Measurements from ENCODE around the gene NHLH2. TPM values are rescaled to one million over a fixed set of nuclear protein-coding genes. Genes with fewer than 3 reads are reported as not detected.

NHLH2 gene
- total RNA-seq, 1 experiment from 2014 or later: 0.73 TPM

DNA sequence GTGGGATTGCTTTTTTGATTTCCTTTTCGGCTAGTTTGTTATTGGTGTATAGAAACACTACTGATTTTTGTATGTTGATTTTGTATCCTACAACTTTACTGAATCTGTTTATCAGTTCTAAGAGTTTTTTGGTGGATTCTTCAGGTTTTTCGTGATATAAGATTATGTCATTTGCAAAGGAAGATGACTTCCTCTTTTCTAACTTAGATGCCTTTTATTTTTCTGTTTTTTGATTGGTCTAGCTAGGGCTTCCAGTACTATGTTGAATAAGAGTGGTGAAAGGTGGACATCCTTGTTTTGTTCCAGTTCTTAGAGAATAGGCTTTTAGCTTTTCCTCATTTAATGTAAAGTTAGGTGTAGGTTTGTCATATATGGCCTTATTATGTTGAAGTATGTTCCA is 13.1 kb upstream of the NHLH2 start:
- Histone ChIP-seq H3K36me3 (replicated peaks; ENCODE audit: control insufficient read depth, insufficient read depth, low read length) (no peaks in the 10 kb centered on the region), H3K4me3 (ENCODE audit: insufficient read depth, low read depth, low read length) (no peak overlapping the region), H3K27me3 (ENCODE audit: control insufficient read depth, insufficient read depth, low read length) (no peaks in the 10 kb centered on the region)
- no peak for DNase-seq

DNA sequence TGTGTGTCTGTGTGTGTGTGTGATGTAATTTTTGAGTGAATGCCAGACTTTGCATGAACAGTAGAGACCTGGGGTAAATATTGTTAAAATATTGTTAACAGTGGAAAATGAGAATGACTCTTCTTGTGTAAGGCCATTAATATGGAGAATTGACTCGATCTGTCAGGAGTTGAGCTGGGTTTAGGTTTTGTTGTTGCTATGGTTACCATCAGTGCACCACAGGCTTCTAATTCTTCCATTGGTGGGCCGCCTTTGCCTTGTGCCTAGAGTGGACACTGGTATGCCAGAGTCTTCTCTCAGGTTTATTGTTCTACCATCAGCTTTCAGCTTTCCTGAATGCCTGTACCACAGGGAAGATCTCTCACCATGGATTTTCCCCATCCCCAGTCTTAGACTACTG is 10.0 kb upstream of the NHLH2 start:
- Histone ChIP-seq H3K4me3 (ENCODE audit: insufficient read depth, low read depth, low read length) (no peak overlapping the region), H3K36me3 (replicated peaks; ENCODE audit: control insufficient read depth, insufficient read depth, low read length) (no peaks in the 10 kb centered on the region), H3K27me3 (ENCODE audit: control insufficient read depth, insufficient read depth, low read length) (no peaks in the 10 kb centered on the region)
- no peak for DNase-seq

DNA sequence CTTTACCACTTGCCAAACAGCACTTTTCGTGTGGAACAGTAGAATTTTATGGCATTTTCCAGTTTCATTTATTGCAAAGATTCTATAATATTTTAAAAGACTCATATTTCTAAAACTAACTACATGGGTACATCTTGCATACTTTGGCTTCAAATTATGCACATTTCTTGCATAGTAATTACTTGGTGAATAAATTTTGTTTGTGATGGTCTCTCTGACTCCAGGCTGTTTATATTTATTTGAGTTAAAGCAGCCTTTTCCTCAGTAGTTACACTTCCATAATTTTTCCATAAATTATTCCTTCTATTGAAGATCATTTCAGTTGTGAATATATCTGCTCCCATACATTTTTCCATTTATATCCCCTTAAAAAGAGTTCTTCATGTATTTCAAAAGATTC is 6.9 kb upstream of the NHLH2 start:
- no peak for DNase-seq
- H3K4me3 ChIP-seq (ENCODE audit: insufficient read depth, low read depth, low read length): no peak overlapping the region
- H3K36me3 ChIP-seq (replicated peaks; ENCODE audit: control insufficient read depth, insufficient read depth, low read length): no peaks in the 10 kb centered on the region
- H3K27me3 ChIP-seq (ENCODE audit: control insufficient read depth, insufficient read depth, low read length): no peaks in the 10 kb centered on the region; the same call in 1 of the 2 replicates

DNA sequence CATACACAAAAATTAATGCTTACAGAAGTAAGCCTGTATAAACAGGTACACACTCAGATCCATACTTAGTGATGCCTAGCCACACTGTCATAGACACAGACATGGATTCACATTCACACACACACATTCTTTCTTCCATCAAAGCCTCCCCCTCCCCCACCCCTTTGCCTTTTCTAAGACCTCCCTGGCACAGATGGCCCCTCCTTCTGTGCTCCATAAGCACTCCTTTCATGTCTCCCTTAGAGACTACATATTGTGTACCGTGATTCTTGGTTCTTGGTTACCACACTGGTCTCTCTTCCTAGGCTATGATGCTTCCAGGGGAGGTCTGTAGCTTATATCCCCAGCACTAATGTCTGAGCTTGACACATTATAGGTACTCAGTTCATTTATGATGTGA is 2.0 kb upstream of the NHLH2 start:
- H3K4me3 ChIP-seq (ENCODE audit: insufficient read depth, low read depth, low read length): no peak overlapping the region
- H3K27me3 ChIP-seq (ENCODE audit: control insufficient read depth, insufficient read depth, low read length): peaks cover 33% of the 10 kb centered on the region
- no peak for DNase-seq
- no peaks in the 10 kb centered on the region for H3K36me3 ChIP-seq (replicated peaks; ENCODE audit: control insufficient read depth, insufficient read depth, low read length)

DNA sequence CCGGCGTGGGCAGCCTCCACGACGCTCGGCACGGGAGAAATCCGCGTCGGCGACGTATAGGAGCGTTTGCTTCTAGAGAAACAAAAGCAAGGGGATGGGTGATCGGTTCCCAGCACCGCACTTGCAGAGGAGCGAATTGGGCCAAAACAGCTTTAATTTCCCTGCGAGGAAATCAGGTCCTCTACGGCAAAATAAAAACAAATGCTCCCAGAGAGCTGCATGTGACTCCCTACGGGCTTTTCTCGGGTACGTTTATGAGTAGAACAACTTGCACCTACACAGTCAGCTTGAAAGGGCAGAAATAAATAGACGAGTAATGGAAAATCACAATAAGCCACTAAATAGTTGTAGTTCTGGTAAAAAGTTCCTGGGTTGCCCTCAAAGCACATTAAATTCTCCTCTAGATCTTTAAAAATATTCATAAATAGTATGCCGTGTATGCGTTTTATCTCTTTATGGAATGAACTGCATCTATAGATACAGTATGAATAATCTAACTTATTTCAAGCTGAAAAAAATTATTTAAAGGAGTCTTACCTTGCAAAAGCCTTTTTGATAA is 1.2 kb downstream of the NHLH2 start:
- Histone ChIP-seq H3K36me3 (replicated peaks; ENCODE audit: control insufficient read depth, insufficient read depth, low read length) (no peaks in the 10 kb centered on the region), H3K27me3 (ENCODE audit: control insufficient read depth, insufficient read depth, low read length) (peaks cover 50% of the 10 kb centered on the region), H3K4me3 (ENCODE audit: insufficient read depth, low read depth, low read length) (peak overlapping the region; percentile 76)
- no peak for DNase-seq

DNA sequence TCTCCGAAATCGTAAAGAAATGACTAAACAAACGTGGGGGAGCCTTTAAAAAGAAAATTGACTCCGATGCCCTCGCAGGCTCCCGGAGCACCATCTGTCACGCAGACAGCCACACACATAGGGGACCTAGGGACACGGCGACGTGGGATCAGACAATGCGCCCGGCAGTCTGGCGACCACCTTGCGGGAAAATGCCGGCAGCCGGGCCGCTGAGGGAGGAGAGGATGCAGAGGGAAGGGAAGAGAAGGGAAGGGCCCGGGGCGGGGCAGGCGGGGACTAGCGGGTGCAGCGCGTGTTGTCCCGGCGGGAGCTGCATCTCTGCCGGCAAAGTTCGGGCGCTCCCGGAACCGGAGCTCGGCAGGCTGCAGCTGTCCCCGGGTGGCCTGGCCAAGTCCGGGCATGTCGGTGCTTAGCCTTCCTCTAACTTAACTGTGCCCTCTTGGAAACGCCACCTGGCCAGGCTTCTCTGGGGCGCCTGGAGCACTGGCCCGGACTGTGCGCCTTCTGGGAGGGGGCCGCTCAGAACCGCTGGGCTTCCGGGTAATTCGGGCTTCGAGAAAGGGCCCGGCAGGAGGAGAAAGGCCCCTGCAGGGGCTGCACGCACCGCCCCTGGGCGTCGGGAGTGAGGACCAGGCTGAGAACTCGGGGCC is 1.8 kb downstream of the NHLH2 start:
- peaks cover 52% of the 10 kb centered on the region for H3K27me3 ChIP-seq (ENCODE audit: control insufficient read depth, insufficient read depth, low read length)
- no peaks in the 10 kb centered on the region for H3K36me3 ChIP-seq (replicated peaks; ENCODE audit: control insufficient read depth, insufficient read depth, low read length)
- peak; percentile 89 for DNase-seq
- H3K4me3 ChIP-seq (ENCODE audit: insufficient read depth, low read depth, low read length): peak overlapping the region; percentile 76

DNA sequence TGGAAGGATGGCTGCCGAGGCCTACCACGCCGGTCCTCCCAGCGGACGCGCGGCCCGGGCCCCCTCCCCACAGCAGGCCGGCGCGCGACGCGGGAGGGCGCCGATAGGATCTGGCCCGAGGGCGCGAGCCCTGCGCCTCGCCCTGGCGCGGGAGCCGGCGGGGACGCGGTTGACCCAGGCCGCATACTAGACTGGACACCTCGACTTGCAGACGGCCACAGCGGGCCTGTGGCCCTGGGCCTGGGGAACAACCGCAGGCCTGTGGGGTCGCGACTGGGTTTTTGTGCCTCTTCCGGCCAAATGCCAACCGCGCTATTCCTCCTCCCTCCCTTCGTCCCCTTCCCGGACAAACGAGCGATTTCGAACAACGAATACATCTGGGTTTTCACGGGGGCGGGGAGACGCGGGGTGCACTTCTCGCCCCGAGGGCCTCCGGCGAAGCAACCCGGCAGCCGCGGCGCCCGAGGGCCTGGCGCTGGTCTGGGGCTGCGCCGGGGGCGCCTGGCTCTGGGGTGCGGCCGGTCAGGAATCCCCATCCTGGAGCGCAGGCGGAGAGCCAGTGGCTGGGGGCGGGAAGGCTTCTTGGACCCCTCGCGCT is 2.4 kb downstream of the NHLH2 start:
- Histone ChIP-seq H3K36me3 (replicated peaks; ENCODE audit: control insufficient read depth, insufficient read depth, low read length) (no peaks in the 10 kb centered on the region), H3K4me3 (ENCODE audit: insufficient read depth, low read depth, low read length) (peak overlapping the region; percentile 76), H3K27me3 (ENCODE audit: control insufficient read depth, insufficient read depth, low read length) (peaks cover 52% of the 10 kb centered on the region)
- peak; percentile 82 for DNase-seq

DNA sequence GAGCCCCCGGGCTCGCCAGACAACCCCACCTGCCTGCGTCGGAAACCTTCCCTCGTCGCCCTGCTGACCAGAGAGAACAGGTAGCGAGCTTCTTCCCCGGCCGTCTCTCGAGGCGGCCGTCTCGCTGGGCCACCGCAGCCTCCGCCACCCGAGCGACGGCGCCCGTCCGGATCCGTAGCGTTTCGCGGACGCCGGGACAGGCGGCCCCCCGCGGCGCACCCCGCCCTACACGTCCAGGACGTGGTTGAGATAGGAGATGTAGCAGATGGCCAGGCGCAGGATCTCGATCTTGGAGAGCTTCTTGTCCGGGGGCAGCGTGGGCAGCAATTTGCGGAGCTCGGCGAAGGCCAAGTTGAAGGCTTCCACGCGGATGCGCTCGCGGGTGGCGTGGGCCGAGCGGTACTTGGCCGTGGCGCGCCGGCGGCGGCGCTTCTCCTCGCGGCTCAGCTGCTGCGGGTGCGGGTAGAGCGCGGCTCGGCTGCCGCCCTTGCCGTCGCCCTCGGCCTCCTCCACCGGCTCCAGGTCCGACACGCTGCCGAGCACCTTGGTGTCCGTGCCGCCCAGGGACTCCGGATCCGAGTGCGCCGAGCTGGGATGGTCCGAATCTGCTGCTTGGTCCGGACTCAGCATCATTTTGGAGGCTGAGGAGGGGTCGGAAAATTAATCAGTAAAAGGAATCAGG is 3.0 kb downstream of the NHLH2 start:
- H3K4me3 ChIP-seq (ENCODE audit: insufficient read depth, low read depth, low read length): peak overlapping the region; percentile 76
- H3K36me3 ChIP-seq (replicated peaks; ENCODE audit: control insufficient read depth, insufficient read depth, low read length): no peaks in the 10 kb centered on the region
- peaks cover 52% of the 10 kb centered on the region for H3K27me3 ChIP-seq (ENCODE audit: control insufficient read depth, insufficient read depth, low read length)
- DNase-seq: peak; percentile 77

DNA sequence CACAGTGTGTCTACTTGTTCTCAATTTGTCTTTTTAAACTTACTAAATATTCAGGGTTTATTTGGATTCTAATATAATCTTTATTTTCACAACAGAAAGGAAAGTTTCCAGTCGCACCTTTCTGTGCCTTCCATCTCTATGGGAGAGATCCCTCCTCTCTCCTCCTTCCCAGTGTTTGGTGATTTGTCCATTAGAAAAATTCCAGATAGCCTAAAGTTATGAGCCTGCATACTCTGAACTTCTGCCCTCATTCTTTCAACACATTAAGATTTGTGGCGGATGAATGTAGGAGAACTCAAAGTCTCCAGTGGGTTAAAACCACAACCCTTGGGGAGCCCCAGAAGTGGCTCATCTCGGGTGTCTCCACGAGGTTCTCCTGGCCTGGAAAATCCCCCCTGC is 3.6 kb downstream of the NHLH2 start:
- no peaks in the 10 kb centered on the region for H3K36me3 ChIP-seq (replicated peaks; ENCODE audit: control insufficient read depth, insufficient read depth, low read length)
- H3K4me3 ChIP-seq (ENCODE audit: insufficient read depth, low read depth, low read length): peak overlapping the region; percentile 76
- DNase-seq: no peak
- H3K27me3 ChIP-seq (ENCODE audit: control insufficient read depth, insufficient read depth, low read length): peaks cover 52% of the 10 kb centered on the region

DNA sequence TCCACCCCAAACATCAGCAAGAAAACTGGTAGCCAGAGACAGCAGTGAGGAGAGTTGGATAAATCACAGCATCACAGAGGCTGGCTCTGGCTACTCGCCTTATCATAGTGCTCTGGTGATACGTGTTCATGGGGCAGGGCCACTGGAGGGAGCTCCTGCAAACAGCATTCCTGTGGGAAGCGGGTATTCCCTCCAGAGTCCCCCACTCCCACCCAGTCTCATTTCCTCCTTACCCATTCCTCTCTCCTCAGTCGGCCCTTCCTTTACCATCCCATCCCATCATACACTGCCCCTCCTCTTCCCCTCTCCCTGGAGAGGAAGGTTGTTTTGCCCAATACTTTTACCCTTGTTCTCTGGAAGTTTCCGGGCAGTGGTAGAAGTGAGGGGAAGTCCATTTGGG is 7.1 kb downstream of the NHLH2 start:
- H3K4me3 ChIP-seq (ENCODE audit: insufficient read depth, low read depth, low read length): no peak overlapping the region
- no peaks in the 10 kb centered on the region for H3K36me3 ChIP-seq (replicated peaks; ENCODE audit: control insufficient read depth, insufficient read depth, low read length)
- peak; percentile 73 for DNase-seq
- H3K27me3 ChIP-seq (ENCODE audit: control insufficient read depth, insufficient read depth, low read length): peaks cover 30% of the 10 kb centered on the region

DNA sequence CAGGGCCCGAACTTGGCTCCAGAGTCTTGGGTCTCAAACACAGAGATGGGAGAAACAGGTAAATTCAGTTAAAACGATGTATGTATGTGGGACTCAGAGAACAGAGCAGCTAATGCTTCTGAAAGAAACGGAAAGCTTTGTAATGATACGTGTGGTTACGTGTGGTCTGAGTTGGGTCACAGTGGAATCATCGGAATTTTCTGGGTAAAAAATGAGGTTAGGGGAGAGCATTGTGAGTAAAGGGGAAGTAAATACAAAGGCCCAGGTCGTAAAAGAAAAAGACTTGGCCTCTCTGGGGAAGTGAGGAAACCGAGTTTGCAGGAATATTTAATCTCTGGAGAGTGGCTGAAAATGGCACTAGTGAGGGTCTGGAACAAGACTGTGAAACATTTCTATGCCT is 8.3 kb downstream of the NHLH2 start:
- Histone ChIP-seq H3K4me3 (ENCODE audit: insufficient read depth, low read depth, low read length) (no peak overlapping the region), H3K36me3 (replicated peaks; ENCODE audit: control insufficient read depth, insufficient read depth, low read length) (no peaks in the 10 kb centered on the region), H3K27me3 (ENCODE audit: control insufficient read depth, insufficient read depth, low read length) (peaks cover 27% of the 10 kb centered on the region)
- no peak for DNase-seq

DNA sequence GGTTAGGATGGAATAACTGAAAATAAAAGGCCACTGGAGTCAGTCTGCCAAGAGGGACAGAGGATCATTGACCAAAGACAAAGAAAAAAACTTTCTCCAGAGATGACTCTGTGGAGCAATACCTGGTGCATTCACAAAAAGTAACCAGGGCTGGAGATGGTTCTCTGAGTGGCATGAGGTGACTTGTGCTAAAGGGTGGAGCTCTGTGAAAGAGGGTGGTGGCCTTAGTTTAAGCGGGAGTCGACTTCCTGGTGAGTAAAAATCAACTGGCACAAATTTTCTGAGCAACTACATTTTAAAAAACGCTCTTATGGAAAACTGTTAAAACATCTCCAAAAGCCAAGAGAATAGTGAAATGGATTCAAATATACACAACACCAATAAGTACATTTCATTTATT is 10.0 kb downstream of the NHLH2 start:
- Histone ChIP-seq H3K27me3 (ENCODE audit: control insufficient read depth, insufficient read depth, low read length) (peaks cover 20% of the 10 kb centered on the region), H3K4me3 (ENCODE audit: insufficient read depth, low read depth, low read length) (no peak overlapping the region)
- DNase-seq: no peak

DNA sequence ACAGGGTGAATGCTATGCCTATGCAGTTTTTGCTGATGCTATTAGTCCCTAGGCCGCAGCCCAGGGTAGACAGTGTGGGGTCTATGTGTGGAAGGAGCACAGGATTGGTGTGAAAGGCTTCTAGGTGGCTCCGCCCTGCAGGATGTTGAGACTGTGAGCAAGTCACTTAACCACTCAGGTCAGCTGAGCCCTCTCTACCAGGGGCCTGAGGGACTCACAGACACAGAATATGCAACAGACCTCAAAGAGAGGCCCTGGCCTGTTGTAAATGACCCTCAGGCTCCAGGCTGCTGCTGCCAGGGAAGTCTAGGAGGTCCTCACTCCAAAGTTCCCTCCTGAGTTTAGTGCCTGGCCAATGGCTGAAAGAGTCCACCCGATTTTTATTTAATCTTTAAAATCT is 11.0 kb downstream of the NHLH2 start:
- peak; percentile 24 for DNase-seq
- H3K36me3 ChIP-seq (replicated peaks; ENCODE audit: control insufficient read depth, insufficient read depth, low read length): no peaks in the 10 kb centered on the region
- H3K27me3 ChIP-seq (ENCODE audit: control insufficient read depth, insufficient read depth, low read length): peaks cover 17% of the 10 kb centered on the region
- no peak overlapping the region for H3K4me3 ChIP-seq (ENCODE audit: insufficient read depth, low read depth, low read length)

More for the DNA sequence above, 10.0 kb downstream of the NHLH2 start:
- no peaks in the 10 kb centered on the region for H3K36me3 ChIP-seq (replicated peaks; ENCODE audit: control insufficient read depth, insufficient read depth, low read length)

DNA sequence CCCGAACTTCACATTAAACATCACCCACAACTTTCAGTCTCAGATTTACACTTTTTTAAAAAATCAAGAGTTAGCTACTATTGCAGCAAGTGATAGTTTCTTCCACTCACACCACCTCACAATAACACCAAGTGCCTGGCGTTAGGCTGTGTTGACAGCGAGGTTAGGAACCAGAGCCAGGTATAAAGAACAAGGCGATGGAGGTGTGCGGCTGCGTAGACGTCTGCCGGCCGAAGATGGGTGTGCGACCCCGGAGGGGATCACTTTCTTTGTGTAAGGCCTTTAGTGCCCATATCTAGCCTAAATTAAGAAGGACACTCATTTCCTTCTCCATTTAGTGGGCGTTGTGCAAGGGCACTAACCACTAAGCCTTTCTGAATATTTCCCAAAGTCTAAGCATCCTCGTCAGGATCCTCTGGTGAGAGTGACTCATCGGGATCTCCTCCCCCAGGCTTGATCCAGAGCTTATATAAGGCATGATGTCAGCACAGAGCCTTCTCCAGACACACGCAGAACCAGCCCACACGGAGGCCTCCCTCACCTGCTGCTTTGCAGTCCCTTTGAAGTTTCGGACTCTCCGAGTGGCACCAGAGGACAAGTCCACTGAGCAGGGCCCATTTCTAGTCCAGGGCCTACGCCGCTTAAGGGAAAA is 11.8 kb downstream of the NHLH2 start:
- H3K4me3 ChIP-seq (ENCODE audit: insufficient read depth, low read depth, low read length): peak overlapping the region; percentile 70
- no peak for DNase-seq
- peaks cover 16% of the 10 kb centered on the region for H3K27me3 ChIP-seq (ENCODE audit: control insufficient read depth, insufficient read depth, low read length)
- H3K36me3 ChIP-seq (replicated peaks; ENCODE audit: control insufficient read depth, insufficient read depth, low read length): no peaks in the 10 kb centered on the region
